Activated CD8-positive, alpha-beta memory T cell treated with anti-CD3 and anti-CD28 coated beads for 4 hours (primary cell): Measurements from ENCODE around the gene CAP2.
"Not testable (repeated sequence)": the region's sequence is repeated elsewhere in the genome, so short reads cannot be mapped to it uniquely, and the experiment has no call there.

Source experiments
- DNase-seq, 2 donors: peaks; one replicate each; pipeline ENCODE4 v3.0.0-alpha.2; 2020; ENCODE audit warnings: low read depth in 2 of 2

The CAP2 gene

GRCh38 chr6:17397764-17398194, 4.4 kb downstream of the CAP2 start:
- DNase-seq, result no peak

- DNase-seq, result not testable (repeated sequence)
Observed at GRCh38 chr6:17405181-17405943, 12.0 kb downstream of the CAP2 start.

- no peak for DNase-seq
Observed at GRCh38 chr6:17405944-17406245, 12.5 kb downstream of the CAP2 start.

- no peak for DNase-seq
Observed at GRCh38 chr6:17408081-17408480, 14.7 kb downstream of the CAP2 start.

- no peak for DNase-seq
Observed at GRCh38 chr6:17410281-17410680, 16.9 kb downstream of the CAP2 start.

GRCh38 chr6:17413313-17413750, 19.9 kb downstream of the CAP2 start:
- no peak for DNase-seq

- not testable (repeated sequence) for DNase-seq
Observed at GRCh38 chr6:17414395-17414794, 21.0 kb downstream of the CAP2 start.

GRCh38 chr6:17415321-17415720, 21.9 kb downstream of the CAP2 start:
- DNase-seq, result no peak

GRCh38 chr6:17416806-17417205, 23.4 kb downstream of the CAP2 start:
- DNase-seq, result no peak

- no peak for DNase-seq
Observed at GRCh38 chr6:17417817-17418216, 24.4 kb downstream of the CAP2 start.

GRCh38 chr6:17418281-17419188, 25.1 kb downstream of the CAP2 start:
- no peak for DNase-seq

- no peak for DNase-seq
Observed at GRCh38 chr6:17419189-17419575, 25.8 kb downstream of the CAP2 start.

- DNase-seq, result no peak
Observed at GRCh38 chr6:17420368-17420767, 27.0 kb downstream of the CAP2 start.

GRCh38 chr6:17421406-17421805, 28.0 kb downstream of the CAP2 start:
- DNase-seq, result no peak

- no peak for DNase-seq
Observed at GRCh38 chr6:17423026-17423425, 29.6 kb downstream of the CAP2 start.

- no peak for DNase-seq
Observed at GRCh38 chr6:17427062-17427461, 33.7 kb downstream of the CAP2 start.

GRCh38 chr6:17427617-17428016, 34.2 kb downstream of the CAP2 start:
- DNase-seq, result no peak

- DNase-seq, result not testable (repeated sequence)
Observed at GRCh38 chr6:17428595-17429120, 35.3 kb downstream of the CAP2 start.

- no peak for DNase-seq
Observed at GRCh38 chr6:17429383-17430061, 36.1 kb downstream of the CAP2 start.

- no peak for DNase-seq
Observed at GRCh38 chr6:17431581-17431980, 38.2 kb downstream of the CAP2 start.

- no peak for DNase-seq
Observed at GRCh38 chr6:17432356-17432755, 39.0 kb downstream of the CAP2 start.
